IPS DF 6.9 (cell line): ENCODE data around the gene WWTR1.

ENCODE experiments used
- DNase-seq: peaks from one replicate; pipeline ENCODE4 v3.0.0-alpha.2; 2013; ENCODE audit warnings: low read depth, low spot score
- H3K27ac ChIP-seq: one replicate; pipeline ENCODE4 v1.5.1; 2013; ENCODE audit warnings: low read length, control low read depth
- H3K27me3 ChIP-seq: 2 replicates; pipeline ENCODE4 v1.6.1; 2013; ENCODE audit warnings: mild to moderate bottlenecking, low read length; ENCODE audit not compliant: control insufficient read depth, insufficient read depth
- H3K36me3 ChIP-seq: 2 replicates; pipeline ENCODE4 v1.6.1; 2013; ENCODE audit warnings: low read length; ENCODE audit not compliant: control insufficient read depth, insufficient read depth
- H3K4me1 ChIP-seq: 2 replicates; pipeline ENCODE4 v1.6.1; 2013; ENCODE audit warnings: low read length; ENCODE audit not compliant: control insufficient read depth, insufficient read depth
- H3K4me3 ChIP-seq: 2 replicates; pipeline ENCODE4 v1.5.1; 2013; ENCODE audit warnings: mild to moderate bottlenecking, low read length
- H3K9me3 ChIP-seq: 2 replicates; pipeline ENCODE4 v1.6.1; 2013; ENCODE audit warnings: low read length, inconsistent platforms; ENCODE audit not compliant: control insufficient read depth, insufficient read depth
- WGBS: extraction: QIAGEN DNeasy Blood & Tissue Kit; methylation state at CpG from one replicate; pipeline ENCODE4 v1.1.7; 2013; ENCODE audit warnings: mixed read lengths, missing lambda C conversion rate; ENCODE audit not compliant: insufficient read length, insufficient coverage; 5-methylcytosine and 5-hydroxymethylcytosine counted together

WWTR1 gene

DNA sequence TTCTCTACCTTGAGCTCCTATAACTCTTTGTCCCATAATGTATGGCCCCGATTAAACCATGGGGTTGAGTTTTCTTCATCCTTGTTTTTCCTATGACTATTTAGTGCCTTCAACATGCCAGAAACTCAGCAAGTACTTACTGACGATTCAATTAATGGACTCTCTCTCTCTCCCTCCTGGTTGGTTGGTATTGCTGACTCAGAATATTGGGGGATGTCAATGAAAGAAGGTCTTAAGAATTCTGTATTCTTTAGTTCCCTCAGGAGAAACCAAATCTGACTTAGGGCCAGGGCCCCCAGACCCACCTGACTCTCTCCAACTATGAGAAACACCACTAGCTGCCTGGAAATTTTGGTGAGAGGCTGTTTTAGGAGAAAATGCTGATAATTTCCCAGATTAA lies 142.6 kb downstream of the WWTR1 start:
- no CpG with 5 or more reads among the region's 2 CpGs for WGBS
- DNase-seq, result no peak
- Histone ChIP-seq H3K9me3 (no peaks in the 10 kb centered on the region), H3K27ac (no peak overlapping the region), H3K36me3 (no peaks in the 10 kb centered on the region), H3K4me1 (no peaks in the 10 kb centered on the region), H3K27me3 (no peaks in the 10 kb centered on the region), H3K4me3 (no peak overlapping the region)

DNA sequence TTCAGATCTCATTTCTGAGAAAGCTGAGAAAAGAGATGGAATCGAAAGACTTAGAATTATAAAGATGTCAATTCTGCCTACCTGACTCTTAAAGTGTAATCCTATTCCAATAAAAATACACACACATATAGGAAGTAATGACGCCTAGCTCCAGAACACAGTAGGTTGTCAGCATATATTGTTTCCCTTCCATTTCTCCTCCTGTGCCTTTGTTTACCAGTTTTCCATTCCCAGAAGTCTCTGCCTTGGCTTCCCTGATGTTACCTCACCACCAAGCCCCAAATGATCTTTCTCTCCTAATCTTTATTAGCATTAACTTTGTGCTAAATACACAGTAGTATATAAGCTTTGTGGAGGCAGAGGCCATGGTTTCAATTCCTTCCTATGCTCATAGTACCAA lies 143.4 kb downstream of the WWTR1 start:
- H3K4me3 ChIP-seq, result no peak overlapping the region
- no peaks in the 10 kb centered on the region for H3K9me3 ChIP-seq
- no peak overlapping the region for H3K27ac ChIP-seq
- WGBS, result no CpG with 5 or more reads among the region's 2 CpGs
- no peak for DNase-seq
- no peaks in the 10 kb centered on the region for H3K4me1 ChIP-seq
- no peaks in the 10 kb centered on the region for H3K36me3 ChIP-seq
- no peaks in the 10 kb centered on the region for H3K27me3 ChIP-seq

GRCh38 chr3:149512073-149512782 lies 145.6 kb downstream of the WWTR1 start:
- H3K27me3 ChIP-seq, result no peaks in the 10 kb centered on the region
- no peak overlapping the region for H3K4me3 ChIP-seq
- no peaks in the 10 kb centered on the region for H3K4me1 ChIP-seq
- H3K36me3 ChIP-seq, result no peaks in the 10 kb centered on the region
- no peaks in the 10 kb centered on the region for H3K9me3 ChIP-seq
- H3K27ac ChIP-seq, result no peak overlapping the region
- no CpG with 5 or more reads among the region's 9 CpGs for whole genome bisulfite sequencing
- DNase-seq, result peak; percentile 37

- Histone ChIP-seq H3K4me1 (no peaks in the 10 kb centered on the region), H3K27me3 (no peaks in the 10 kb centered on the region), H3K27ac (no peak overlapping the region), H3K9me3 (no peaks in the 10 kb centered on the region), H3K4me3 (no peak overlapping the region), H3K36me3 (no peaks in the 10 kb centered on the region)
- WGBS, result no CpG with 5 or more reads among the region's 3 CpGs
- DNase-seq, result no peak
These were observed 146.7 kb downstream of the WWTR1 start for GRCh38 chr3:149511040-149511626.

DNA sequence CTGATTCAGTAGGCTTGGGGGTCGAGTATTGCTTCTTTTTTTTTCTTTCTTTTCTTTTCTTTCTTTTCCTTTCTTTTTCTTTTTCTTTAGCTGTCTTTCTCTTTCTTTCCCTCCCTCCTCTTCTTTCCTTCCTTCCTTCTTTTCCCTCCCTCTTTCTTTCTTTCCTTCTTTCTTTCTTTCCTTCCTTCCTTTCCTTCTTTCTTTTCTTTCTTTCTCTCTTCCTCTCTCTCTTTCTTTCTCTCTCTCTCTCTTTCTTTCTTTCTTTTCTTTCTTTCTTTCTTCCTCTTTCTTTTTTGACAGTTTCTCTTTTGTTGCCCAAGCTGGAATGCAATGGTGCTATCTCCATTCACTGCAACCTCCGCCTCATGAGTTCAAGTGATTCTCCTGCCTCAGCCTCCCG lies 147.3 kb downstream of the WWTR1 start:
- no peaks in the 10 kb centered on the region for H3K36me3 ChIP-seq
- no peak overlapping the region for H3K27ac ChIP-seq
- no peak overlapping the region for H3K4me3 ChIP-seq
- H3K9me3 ChIP-seq, result no peaks in the 10 kb centered on the region
- no peaks in the 10 kb centered on the region for H3K27me3 ChIP-seq
- H3K4me1 ChIP-seq, result no peaks in the 10 kb centered on the region
- WGBS, result no CpG with 5 or more reads among the region's 3 CpGs
- no peak for DNase-seq

DNA sequence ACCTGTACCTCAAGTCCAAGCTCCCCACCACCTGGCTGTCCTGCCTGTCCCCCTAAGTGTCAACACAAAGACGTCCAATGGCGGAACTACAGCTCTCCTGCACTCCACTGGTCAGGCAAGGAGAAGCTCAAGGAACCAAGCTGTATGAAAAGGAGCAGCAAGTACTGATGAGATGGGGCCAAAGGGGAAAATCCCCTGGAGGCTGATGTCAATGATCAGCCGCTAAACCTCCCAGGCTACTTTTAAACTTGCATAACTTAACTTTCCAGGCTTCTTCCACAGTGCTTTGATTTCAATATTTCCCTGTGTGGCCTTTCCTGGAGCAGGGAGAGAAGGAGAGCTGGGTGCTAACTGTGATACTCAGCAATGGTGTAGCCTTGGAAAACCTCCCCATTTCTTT lies 148.3 kb downstream of the WWTR1 start:
- Histone ChIP-seq H3K27me3 (no peaks in the 10 kb centered on the region), H3K27ac (no peak overlapping the region), H3K36me3 (no peaks in the 10 kb centered on the region), H3K9me3 (no peaks in the 10 kb centered on the region), H3K4me3 (no peak overlapping the region), H3K4me1 (no peaks in the 10 kb centered on the region)
- no peak for DNase-seq
- no CpG with 5 or more reads among the region's 3 CpGs for WGBS

GRCh38 chr3:149507491-149508324 lies 150.1 kb downstream of the WWTR1 start:
- Histone ChIP-seq H3K9me3 (no peaks in the 10 kb centered on the region), H3K4me1 (no peaks in the 10 kb centered on the region), H3K36me3 (no peaks in the 10 kb centered on the region), H3K27ac (no peak overlapping the region), H3K4me3 (no peak overlapping the region), H3K27me3 (no peaks in the 10 kb centered on the region)
- no peak for DNase-seq
- WGBS, result no CpG with 5 or more reads among the region's 14 CpGs

GRCh38 chr3:149506965-149507364 lies 150.9 kb downstream of the WWTR1 start:
- Histone ChIP-seq H3K4me1 (no peaks in the 10 kb centered on the region), H3K27ac (no peak overlapping the region), H3K36me3 (no peaks in the 10 kb centered on the region), H3K9me3 (no peaks in the 10 kb centered on the region), H3K4me3 (no peak overlapping the region), H3K27me3 (no peaks in the 10 kb centered on the region)
- DNase-seq, result no peak
- no CpG with 5 or more reads among the region's 2 CpGs for WGBS

- no CpG with 5 or more reads among the region's 1 CpG for WGBS
These were observed 151.3 kb downstream of the WWTR1 start for GRCh38 chr3:149506540-149506939.

GRCh38 chr3:149502438-149502837 lies 155.4 kb downstream of the WWTR1 start:
- DNase-seq, result no peak
- no CpG with 5 or more reads among the region's 3 CpGs for WGBS

More at GRCh38 chr3:149506540-149506939, 151.3 kb downstream of the WWTR1 start:
- Histone ChIP-seq H3K9me3 (no peaks in the 10 kb centered on the region), H3K27me3 (no peaks in the 10 kb centered on the region), H3K36me3 (no peaks in the 10 kb centered on the region), H3K27ac (no peak overlapping the region), H3K4me3 (no peak overlapping the region), H3K4me1 (no peaks in the 10 kb centered on the region)
- DNase-seq, result no peak

More at GRCh38 chr3:149502438-149502837, 155.4 kb downstream of the WWTR1 start:
- Histone ChIP-seq H3K9me3 (no peaks in the 10 kb centered on the region), H3K27ac (no peak overlapping the region), H3K27me3 (no peaks in the 10 kb centered on the region), H3K4me1 (no peaks in the 10 kb centered on the region), H3K4me3 (no peak overlapping the region), H3K36me3 (no peaks in the 10 kb centered on the region)
